PC-3 (cell line): ENCODE results near the gene HMCES. TPM values are rescaled to one million over a fixed set of nuclear protein-coding genes. Genes with fewer than 3 reads are reported as not detected.

ENCODE experiments used
- ATAC-seq: fragments of 200-7000 bp; cut with Tn5 transposase; 2 replicates; pipeline ENCODE4 v1.9.1; 2020; ENCODE audit warnings: mild to moderate bottlenecking, moderate library complexity
- BruUV-seq: library from RNA; stranded (reverse); fragments of 400-500 nt; replicated peaks from 2 replicates; lab custom pipeline; 2021; lab: Mats Ljungman, UMichigan
- CTCF ChIA-PET: fragments of 300-600 bp; sonication (Branson Sonifier 250); formaldehyde crosslinking; loops from one replicate; lab custom pipeline; 2022; ENCODE audit warnings: antibody characterized with exemption; lab: Charles Lee
- POLR2A ChIA-PET: fragments of 300-600 bp; sonication (Branson Sonifier 250); formaldehyde crosslinking; loops from one replicate; lab custom pipeline; 2022; ENCODE audit warnings: antibody characterized with exemption; ENCODE audit not compliant: unreplicated experiment; lab: Charles Lee
- DNase-seq: peaks from one replicate; pipeline ENCODE4 v3.0.0-alpha.2; 2015
- H2AFZ ChIP-seq: fragments of 300-600 bp; sonication (generic); 2 replicates; pipeline ENCODE4 v1.6.0; 2016; ENCODE audit warnings: antibody characterized with exemption, low read length
- H3F3A ChIP-seq: fragments of 300-600 bp; sonication (generic); one replicate; pipeline ENCODE4 v1.6.0; 2017; ENCODE audit warnings: antibody characterized with exemption, low read length, control low read depth, mild to moderate bottlenecking; ENCODE audit not compliant: unreplicated experiment
- H3K27ac ChIP-seq: fragments of 300-600 bp; sonication (generic); 2 replicates; pipeline ENCODE4 v1.5.1; 2016; ENCODE audit warnings: mild to moderate bottlenecking, low read length
- H3K27me3 ChIP-seq: fragments of 300-600 bp; sonication (generic); 2 replicates; pipeline ENCODE4 v1.6.1; 2016; ENCODE audit warnings: low read length, mixed read lengths
- H3K36me3 ChIP-seq: fragments of 300-600 bp; sonication (generic); 2 replicates; pipeline ENCODE4 v1.6.1; 2016; ENCODE audit warnings: low read depth, mixed run types, low read length, mixed read lengths
- H3K4me1 ChIP-seq: fragments of 300-600 bp; sonication (generic); 2 replicates; pipeline ENCODE4 v1.5.1; 2016; ENCODE audit warnings: low read length; ENCODE audit not compliant: insufficient read depth
- H3K4me2 ChIP-seq: fragments of 300-600 bp; sonication (generic); 2 replicates; pipeline ENCODE4 v1.6.0; 2016; ENCODE audit warnings: low read length
- H3K4me3 ChIP-seq: fragments of 300-600 bp; sonication (generic); 2 replicates; pipeline ENCODE4 v1.5.1; 2016; ENCODE audit warnings: mild to moderate bottlenecking, low read length, mixed read lengths
- H3K79me2 ChIP-seq: fragments of 300-600 bp; sonication (generic); 2 replicates; pipeline ENCODE4 v1.6.1; 2017; ENCODE audit warnings: low read length, mixed read lengths
- H3K9ac ChIP-seq: fragments of 300-600 bp; sonication (generic); 2 replicates; pipeline ENCODE4 v1.6.0; 2016; ENCODE audit warnings: mild to moderate bottlenecking, low read length
- H3K9me2 ChIP-seq: fragments of 300-600 bp; sonication (generic); replicated peaks from 2 replicates; pipeline ENCODE4 v1.6.1; 2016; ENCODE audit warnings: mixed run types, low read length, mixed read lengths
- H3K9me3 ChIP-seq: fragments of 300-600 bp; sonication (generic); 2 replicates; pipeline ENCODE4 v1.6.1; 2016; ENCODE audit warnings: low read length, mixed read lengths
- H4K20me1 ChIP-seq: fragments of 300-600 bp; sonication (generic); 2 replicates; pipeline ENCODE4 v1.6.1; 2016; ENCODE audit warnings: low read length, mixed read lengths
- EZH2 ChIP-seq: fragments of 300-600 bp; sonication (generic); IDR thresholded peaks from one replicate; pipeline ENCODE4 v1.6.1; 2017; ENCODE audit warnings: antibody characterized with exemption, mild to moderate bottlenecking, low read length; ENCODE audit not compliant: unreplicated experiment
- EZH2phosphoT487 ChIP-seq: fragments of 300-600 bp; sonication (generic); IDR thresholded peaks from 2 replicates; pipeline ENCODE4 v1.6.1; 2018; ENCODE audit warnings: mild to moderate bottlenecking, antibody characterized with exemption, low read length, borderline replicate concordance
- intact Hi-C: fragments of 100-400 bp; cut with micrococcal nuclease; formaldehyde crosslinking; loops from 2 replicates; pipeline ENCODE4 v1.9.0; 2023
- total RNA-seq: library from RNA; depleted of rRNA; stranded (reverse); fragments of >200 nt; gene quantifications from 2 replicates; pipeline ENCODE4 v1.2.3, GENCODE V29; 2014
- TF ChIP-seq, protein P1 (sequence below): fragments of 300-600 bp; sonication (generic); conservative IDR thresholded peaks from 2 replicates; pipeline ENCODE4 v1.5.1; 2017; ENCODE audit warnings: antibody characterized with exemption, low read depth, mild to moderate bottlenecking, low read length

HMCES gene
- total RNA-seq, 1 experiment from 2014 or later: 28.8 TPM

DNA sequence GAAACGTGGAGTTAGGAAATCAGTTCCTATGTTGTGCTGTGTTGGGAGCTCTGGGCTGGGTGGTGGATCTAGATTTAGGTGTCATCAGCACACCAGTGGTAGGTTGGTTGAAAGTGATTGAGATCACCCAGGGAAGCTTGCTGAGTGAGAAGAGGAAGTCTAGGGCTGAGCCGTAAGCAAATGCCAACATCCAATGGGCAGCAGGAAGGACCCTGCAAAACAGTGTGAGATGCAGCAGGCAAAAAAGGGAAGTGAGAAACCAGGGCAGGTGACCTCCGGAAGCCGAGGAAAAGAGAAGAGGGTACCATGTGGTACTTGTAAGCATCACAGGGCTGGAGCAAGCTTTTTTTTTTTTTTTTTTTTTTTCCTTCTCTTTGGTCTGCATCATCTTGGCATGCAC, 45.1 kb upstream of the HMCES start:
- Histone ChIP-seq H3K9me2 (no peaks in the 10 kb centered on the region), H2AFZ (no peak overlapping the region), H3K36me3 (no peaks in the 10 kb centered on the region), H3K27ac (no peak overlapping the region), H4K20me1 (no peaks in the 10 kb centered on the region), H3K4me2 (no peak overlapping the region), H3K9me3 (no peaks in the 10 kb centered on the region), H3K27me3 (no peaks in the 10 kb centered on the region), H3K9ac (no peak overlapping the region), H3K4me3 (no peak overlapping the region), H3K4me1 (peaks cover 34% of the 10 kb centered on the region), H3F3A (no peaks in the 10 kb centered on the region), H3K79me2 (no peaks in the 10 kb centered on the region)
- TF ChIP-seq EZH2 (no peak), EZH2phosphoT487 (no peak)
- TF ChIP-seq, protein P1, sequence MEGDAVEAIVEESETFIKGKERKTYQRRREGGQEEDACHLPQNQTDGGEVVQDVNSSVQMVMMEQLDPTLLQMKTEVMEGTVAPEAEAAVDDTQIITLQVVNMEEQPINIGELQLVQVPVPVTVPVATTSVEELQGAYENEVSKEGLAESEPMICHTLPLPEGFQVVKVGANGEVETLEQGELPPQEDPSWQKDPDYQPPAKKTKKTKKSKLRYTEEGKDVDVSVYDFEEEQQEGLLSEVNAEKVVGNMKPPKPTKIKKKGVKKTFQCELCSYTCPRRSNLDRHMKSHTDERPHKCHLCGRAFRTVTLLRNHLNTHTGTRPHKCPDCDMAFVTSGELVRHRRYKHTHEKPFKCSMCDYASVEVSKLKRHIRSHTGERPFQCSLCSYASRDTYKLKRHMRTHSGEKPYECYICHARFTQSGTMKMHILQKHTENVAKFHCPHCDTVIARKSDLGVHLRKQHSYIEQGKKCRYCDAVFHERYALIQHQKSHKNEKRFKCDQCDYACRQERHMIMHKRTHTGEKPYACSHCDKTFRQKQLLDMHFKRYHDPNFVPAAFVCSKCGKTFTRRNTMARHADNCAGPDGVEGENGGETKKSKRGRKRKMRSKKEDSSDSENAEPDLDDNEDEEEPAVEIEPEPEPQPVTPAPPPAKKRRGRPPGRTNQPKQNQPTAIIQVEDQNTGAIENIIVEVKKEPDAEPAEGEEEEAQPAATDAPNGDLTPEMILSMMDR: no peak
- no peak for ATAC-seq
- BruUV-seq: no TSS peak
- DNase-seq: no peak
- intact Hi-C loops: loop anchor here (5.0 kb wide), 1 partner anchor 36 kb away; no protein-coding TSS in a partner anchor
- ChIA-PET POLR2A (no interaction called here), CTCF (interaction anchor here (0.6 kb wide), 1 partner anchor 13 kb away, joined by 3 read pairs; no protein-coding TSS in a partner anchor)

GRCh38 chr3:129234441-129234840, 44.2 kb upstream of the HMCES start:
- H3K9me3 ChIP-seq: no peaks in the 10 kb centered on the region
- no peaks in the 10 kb centered on the region for H3K36me3 ChIP-seq
- H3K9me2 ChIP-seq: no peaks in the 10 kb centered on the region
- H3K79me2 ChIP-seq: no peaks in the 10 kb centered on the region
- DNase-seq: no peak
- no peaks in the 10 kb centered on the region for H3K27me3 ChIP-seq
- H3F3A ChIP-seq: no peaks in the 10 kb centered on the region
- BruUV-seq: no TSS peak
- TF ChIP-seq EZH2phosphoT487: no peak
- TF ChIP-seq, protein P1: no peak
- no peak for TF ChIP-seq EZH2
- peaks cover 25% of the 10 kb centered on the region for H3K4me1 ChIP-seq
- intact Hi-C loops: loop anchor here (5.0 kb wide), 1 partner anchor 37 kb away; no protein-coding TSS in a partner anchor
- ChIA-PET CTCF (no interaction called here), POLR2A (no interaction called here)
- no peak overlapping the region for H3K9ac ChIP-seq
- H2AFZ ChIP-seq: no peak overlapping the region
- H4K20me1 ChIP-seq: no peaks in the 10 kb centered on the region
- ATAC-seq: no peak
- no peak overlapping the region for H3K4me3 ChIP-seq
- no peak overlapping the region for H3K4me2 ChIP-seq
- H3K27ac ChIP-seq: no peak overlapping the region

DNA sequence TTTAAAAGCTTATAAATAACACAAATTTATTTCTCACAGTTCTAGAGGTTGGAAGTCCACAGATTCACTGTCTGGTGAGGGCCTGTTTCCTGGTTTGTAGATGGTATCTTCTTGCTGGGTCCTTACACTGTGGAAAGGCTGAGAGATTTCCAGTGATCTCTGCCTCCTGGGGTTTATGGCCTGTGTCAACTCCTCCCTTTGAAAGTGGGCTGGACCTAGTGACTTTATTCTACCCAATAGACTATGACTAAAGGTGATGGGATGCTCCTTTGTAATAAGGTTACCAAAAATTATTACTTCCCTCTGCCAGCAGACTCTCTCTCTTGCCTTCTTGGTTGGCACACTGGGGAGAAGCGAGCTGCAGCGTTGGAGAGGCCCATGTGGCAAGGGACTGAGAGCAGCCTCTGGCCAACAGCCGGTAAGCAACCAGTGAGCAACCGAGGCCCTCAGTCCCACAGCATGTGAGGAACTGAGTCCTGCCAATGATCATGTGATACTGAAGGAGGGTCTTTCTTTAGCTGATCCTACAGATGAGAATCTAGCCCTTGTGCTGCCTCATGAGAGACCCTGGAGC, 43.2 kb upstream of the HMCES start:
- H3K9me3 ChIP-seq: no peaks in the 10 kb centered on the region
- H2AFZ ChIP-seq: no peak overlapping the region
- no peak overlapping the region for H3K4me2 ChIP-seq
- peaks cover 24% of the 10 kb centered on the region for H3K4me1 ChIP-seq
- CTCF ChIA-PET: no interaction called here
- no peaks in the 10 kb centered on the region for H3K9me2 ChIP-seq
- TF ChIP-seq EZH2phosphoT487 (no peak), EZH2 (no peak)
- TF ChIP-seq, protein P1: no peak
- POLR2A ChIA-PET: no interaction called here
- no peaks in the 10 kb centered on the region for H3K27me3 ChIP-seq
- H3F3A ChIP-seq: no peaks in the 10 kb centered on the region
- no peaks in the 10 kb centered on the region for H3K36me3 ChIP-seq
- DNase-seq (no peak), ATAC-seq (no peak)
- no peaks in the 10 kb centered on the region for H4K20me1 ChIP-seq
- H3K27ac ChIP-seq: no peak overlapping the region
- intact Hi-C loops: no loop called here
- no peaks in the 10 kb centered on the region for H3K79me2 ChIP-seq
- no peak overlapping the region for H3K9ac ChIP-seq
- no TSS peak for BruUV-seq
- H3K4me3 ChIP-seq: no peak overlapping the region
